Measurements from ENCODE around the gene SRCIN1.

SRCIN1 gene

DNA sequence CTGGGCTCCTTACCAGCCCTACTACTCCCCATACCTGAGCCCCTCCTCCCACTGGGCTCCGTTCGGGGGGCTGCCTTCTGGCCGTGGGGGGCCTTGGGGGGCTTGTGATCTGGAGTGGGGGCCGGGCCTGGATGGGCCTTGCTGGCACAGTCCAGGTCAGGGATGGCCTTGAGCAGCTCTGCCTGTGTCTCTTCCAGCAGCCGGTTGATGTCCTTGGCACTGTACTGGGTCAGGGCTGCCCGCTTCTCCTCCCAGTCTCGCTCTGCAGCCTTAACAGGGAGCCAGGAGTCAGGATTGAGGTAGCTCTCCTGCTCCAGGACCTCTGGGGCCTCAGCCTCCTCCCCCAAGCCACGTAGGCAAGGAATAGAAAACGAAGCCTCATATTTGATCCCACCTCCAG, 54.6 kb downstream of the SRCIN1 start:
- Histone ChIP-seq H3K27ac (no peak overlapping the region), H3K27me3 (ENCODE audit: insufficient read depth, low read depth) (peaks cover 44% of the 10 kb centered on the region), H2AFZ (ENCODE audit: low read depth) (no peak overlapping the region), H3K4me2 (no peak overlapping the region), H3K4me1 (ENCODE audit: low read depth, poor library complexity, severe bottlenecking) (no peaks in the 10 kb centered on the region), H3K36me3 (ENCODE audit: insufficient read depth) (no peaks in the 10 kb centered on the region), H3K79me2 (ENCODE audit: insufficient read depth, low read depth) (no peaks in the 10 kb centered on the region), H3K4me3 (IDR thresholded peaks at IDR 0.05; ENCODE audit: insufficient read depth, low read depth, low read length) (no peak overlapping the region), H3K9ac (no peak overlapping the region), H4K20me1 (ENCODE audit: insufficient read depth) (no peaks in the 10 kb centered on the region)
- TF ChIP-seq, protein P1, sequence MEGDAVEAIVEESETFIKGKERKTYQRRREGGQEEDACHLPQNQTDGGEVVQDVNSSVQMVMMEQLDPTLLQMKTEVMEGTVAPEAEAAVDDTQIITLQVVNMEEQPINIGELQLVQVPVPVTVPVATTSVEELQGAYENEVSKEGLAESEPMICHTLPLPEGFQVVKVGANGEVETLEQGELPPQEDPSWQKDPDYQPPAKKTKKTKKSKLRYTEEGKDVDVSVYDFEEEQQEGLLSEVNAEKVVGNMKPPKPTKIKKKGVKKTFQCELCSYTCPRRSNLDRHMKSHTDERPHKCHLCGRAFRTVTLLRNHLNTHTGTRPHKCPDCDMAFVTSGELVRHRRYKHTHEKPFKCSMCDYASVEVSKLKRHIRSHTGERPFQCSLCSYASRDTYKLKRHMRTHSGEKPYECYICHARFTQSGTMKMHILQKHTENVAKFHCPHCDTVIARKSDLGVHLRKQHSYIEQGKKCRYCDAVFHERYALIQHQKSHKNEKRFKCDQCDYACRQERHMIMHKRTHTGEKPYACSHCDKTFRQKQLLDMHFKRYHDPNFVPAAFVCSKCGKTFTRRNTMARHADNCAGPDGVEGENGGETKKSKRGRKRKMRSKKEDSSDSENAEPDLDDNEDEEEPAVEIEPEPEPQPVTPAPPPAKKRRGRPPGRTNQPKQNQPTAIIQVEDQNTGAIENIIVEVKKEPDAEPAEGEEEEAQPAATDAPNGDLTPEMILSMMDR (conservative IDR thresholded peaks at IDR 0.05; ENCODE audit: low read depth, low read length): no peak

DNA sequence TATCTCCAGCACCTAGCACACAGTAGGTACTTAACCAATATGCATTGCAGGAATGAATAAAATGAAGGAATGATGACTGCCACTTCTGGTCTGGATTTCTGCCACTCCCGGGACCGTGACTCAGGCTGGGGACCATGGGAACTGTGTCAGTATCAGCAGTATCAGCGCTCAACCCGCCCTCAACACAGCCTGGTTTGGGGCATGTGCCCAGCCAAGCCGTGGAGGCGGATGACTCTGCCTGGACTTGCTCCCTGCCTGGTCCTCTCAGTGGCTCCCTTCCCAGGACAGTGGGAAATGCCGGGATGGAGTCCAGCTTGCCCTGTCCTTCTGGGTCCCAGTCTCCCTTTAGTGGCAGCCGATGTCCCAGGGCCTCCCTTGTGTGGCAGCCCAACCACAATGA, 55.1 kb downstream of the SRCIN1 start:
- Histone ChIP-seq H3K27ac (no peak overlapping the region), H2AFZ (ENCODE audit: low read depth) (no peak overlapping the region), H3K4me1 (ENCODE audit: low read depth, poor library complexity, severe bottlenecking) (no peaks in the 10 kb centered on the region), H3K27me3 (ENCODE audit: insufficient read depth, low read depth) (peaks cover 48% of the 10 kb centered on the region), H3K4me3 (IDR thresholded peaks at IDR 0.05; ENCODE audit: insufficient read depth, low read depth, low read length) (no peak overlapping the region), H3K36me3 (ENCODE audit: insufficient read depth) (no peaks in the 10 kb centered on the region), H3K4me2 (no peak overlapping the region), H4K20me1 (ENCODE audit: insufficient read depth) (no peaks in the 10 kb centered on the region), H3K9ac (no peak overlapping the region), H3K79me2 (ENCODE audit: insufficient read depth, low read depth) (no peaks in the 10 kb centered on the region)
- TF ChIP-seq, protein P1 (conservative IDR thresholded peaks at IDR 0.05; ENCODE audit: low read depth, low read length): no peak

DNA sequence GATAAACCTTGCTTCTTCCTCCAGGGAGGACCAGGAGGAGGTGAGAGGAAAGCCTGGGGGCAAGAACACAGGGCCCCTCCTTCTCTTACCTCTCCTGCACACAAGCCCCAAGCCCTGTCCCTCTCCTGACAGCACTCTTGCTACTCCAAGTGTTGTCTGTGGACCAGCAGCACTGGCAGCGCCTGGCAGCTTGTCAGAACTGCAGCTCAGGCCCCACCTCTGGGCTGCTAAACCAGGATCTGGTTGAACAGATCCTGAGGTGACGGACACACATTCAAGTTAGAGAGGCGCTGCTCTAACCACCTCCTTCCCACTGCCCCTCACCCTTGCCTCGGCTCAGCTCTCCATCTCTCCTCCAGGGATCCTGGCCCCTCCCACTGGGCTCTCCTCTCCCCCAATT, 56.5 kb downstream of the SRCIN1 start:
- H3K27me3 ChIP-seq (ENCODE audit: insufficient read depth, low read depth): peaks cover 60% of the 10 kb centered on the region
- TF ChIP-seq, protein P1 (conservative IDR thresholded peaks at IDR 0.05; ENCODE audit: low read depth, low read length): no peak
- no peak overlapping the region for H3K4me2 ChIP-seq
- no peaks in the 10 kb centered on the region for H3K4me1 ChIP-seq (ENCODE audit: low read depth, poor library complexity, severe bottlenecking)
- no peak overlapping the region for H2AFZ ChIP-seq (ENCODE audit: low read depth)
- H3K79me2 ChIP-seq (ENCODE audit: insufficient read depth, low read depth): no peaks in the 10 kb centered on the region
- no peaks in the 10 kb centered on the region for H4K20me1 ChIP-seq (ENCODE audit: insufficient read depth)
- H3K36me3 ChIP-seq (ENCODE audit: insufficient read depth): no peaks in the 10 kb centered on the region
- no peak overlapping the region for H3K9ac ChIP-seq
- no peak overlapping the region for H3K27ac ChIP-seq
- H3K4me3 ChIP-seq (IDR thresholded peaks at IDR 0.05; ENCODE audit: insufficient read depth, low read depth, low read length): no peak overlapping the region

DNA sequence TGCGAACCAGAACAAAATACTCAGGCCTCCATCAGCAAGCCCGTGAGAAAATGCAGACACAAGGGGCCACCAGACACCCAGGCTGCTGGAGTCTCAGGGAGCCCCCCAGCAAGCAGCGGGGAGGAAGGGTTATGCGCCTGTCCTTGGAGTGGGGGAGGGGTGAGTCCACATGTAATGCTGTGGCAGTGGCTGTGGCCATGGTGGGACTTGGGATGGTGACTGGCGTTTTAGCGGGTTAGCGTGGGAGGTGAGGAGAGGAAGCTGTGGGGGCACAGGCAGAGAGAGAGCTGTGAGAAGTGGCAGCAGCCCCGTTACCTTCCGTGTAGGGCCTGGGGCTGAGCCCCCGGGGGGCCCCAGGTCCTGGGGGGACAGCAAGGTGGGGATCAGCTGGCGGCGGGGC, 58.3 kb downstream of the SRCIN1 start:
- H3K4me2 ChIP-seq: no peak overlapping the region
- no peaks in the 10 kb centered on the region for H3K36me3 ChIP-seq (ENCODE audit: insufficient read depth)
- TF ChIP-seq, protein P1 (conservative IDR thresholded peaks at IDR 0.05; ENCODE audit: low read depth, low read length): no peak
- no peaks in the 10 kb centered on the region for H3K4me1 ChIP-seq (ENCODE audit: low read depth, poor library complexity, severe bottlenecking)
- H3K27me3 ChIP-seq (ENCODE audit: insufficient read depth, low read depth): peaks cover 77% of the 10 kb centered on the region
- H3K9ac ChIP-seq: no peak overlapping the region
- H4K20me1 ChIP-seq (ENCODE audit: insufficient read depth): no peaks in the 10 kb centered on the region
- H3K79me2 ChIP-seq (ENCODE audit: insufficient read depth, low read depth): no peaks in the 10 kb centered on the region
- no peak overlapping the region for H2AFZ ChIP-seq (ENCODE audit: low read depth)
- no peak overlapping the region for H3K4me3 ChIP-seq (IDR thresholded peaks at IDR 0.05; ENCODE audit: insufficient read depth, low read depth, low read length)
- H3K27ac ChIP-seq: no peak overlapping the region
